ENCODE measurements around the gene INTS6L.

Gene INTS6L

GRCh38 chrX:135520553-135521404, at the start of gene INTS6L:
TSS of gene INTS6L (plus strand) at chrX:135520660. CDS start at chrX:135520993, 333 bp downstream.
- DNase-seq: peak; percentile 75

- no peak for DNase-seq
These were observed 44.1 kb upstream of the INTS6L start for GRCh38 chrX:135476378-135476777.

- DNase-seq: peak; percentile 19
These were observed 42.9 kb upstream of the INTS6L start for GRCh38 chrX:135477576-135477975.

- DNase-seq: no peak
These were observed 40.4 kb upstream of the INTS6L start for GRCh38 chrX:135480076-135480475.

GRCh38 chrX:135481696-135482179, 38.7 kb upstream of the INTS6L start:
- no peak for DNase-seq

- DNase-seq: no peak
These were observed 35.7 kb upstream of the INTS6L start for GRCh38 chrX:135484641-135485289.

- no peak for DNase-seq
These were observed 30.9 kb upstream of the INTS6L start for GRCh38 chrX:135489542-135489941.

GRCh38 chrX:135490979-135491514, 29.4 kb upstream of the INTS6L start:
- DNase-seq: no peak

GRCh38 chrX:135494453-135494852, 26.0 kb upstream of the INTS6L start:
- no peak for DNase-seq

GRCh38 chrX:135497736-135498135, 22.7 kb upstream of the INTS6L start:
- no peak for DNase-seq

- DNase-seq: no peak
These were observed 22.2 kb upstream of the INTS6L start for GRCh38 chrX:135498236-135498635.

- DNase-seq: no peak
These were observed 15.1 kb upstream of the INTS6L start for GRCh38 chrX:135505351-135505750.

GRCh38 chrX:135509885-135510284, 10.6 kb upstream of the INTS6L start:
- DNase-seq: no peak

GRCh38 chrX:135512508-135513129, 7.8 kb upstream of the INTS6L start:
- DNase-seq: no peak

GRCh38 chrX:135513130-135513515, 7.3 kb upstream of the INTS6L start:
- DNase-seq: no peak

GRCh38 chrX:135516376-135516775, 4.1 kb upstream of the INTS6L start:
- no peak for DNase-seq

GRCh38 chrX:135518161-135518560, 2.3 kb upstream of the INTS6L start:
- DNase-seq: no peak

- DNase-seq: no peak
These were observed 373 bp upstream of the INTS6L start for GRCh38 chrX:135520022-135520552.

- DNase-seq: peak; percentile 75
These were observed 1.1 kb downstream of the INTS6L start for GRCh38 chrX:135521405-135522131.

GRCh38 chrX:135522132-135522530, 1.7 kb downstream of the INTS6L start:
- no peak for DNase-seq

- no peak for DNase-seq
These were observed 2.6 kb downstream of the INTS6L start for GRCh38 chrX:135522878-135523693.

- DNase-seq: no peak
These were observed 7.8 kb downstream of the INTS6L start for GRCh38 chrX:135528254-135528653.

Data from stimulated activated CD4-positive, alpha-beta T cell treated with anti-CD3 and anti-CD28 coated beads, Interleukin-4, amount 100 ng/mL, for 1 hour (primary cell).